BLaER1 (cell line): ENCODE measurements around the gene ALOX5.
A peak's percentile ranks its signal among the peaks of the same experiment; 100 is the strongest.

Experiments used
- H3K27ac ChIP-seq: shearing (Covaris generic); formaldehyde crosslinking; 2 replicates; pipeline ENCODE4 v1.8.1; 2022
- H3K27me3 ChIP-seq: shearing (Covaris generic); formaldehyde crosslinking; 2 replicates; pipeline ENCODE4 v1.8.1; 2022
- H3K36me3 ChIP-seq: shearing (Covaris generic); formaldehyde crosslinking; 2 replicates; pipeline ENCODE4 v1.8.1; 2022
- H3K4me1 ChIP-seq: shearing (Covaris generic); formaldehyde crosslinking; 2 replicates; pipeline ENCODE4 v1.8.1; 2022
- H3K4me2 ChIP-seq: shearing (Covaris generic); formaldehyde crosslinking; 2 replicates; pipeline ENCODE4 v1.8.1; 2022
- H3K4me3 ChIP-seq: shearing (Covaris generic); formaldehyde crosslinking; 2 replicates; pipeline ENCODE4 v1.8.1; 2022
- H3K9ac ChIP-seq: shearing (Covaris generic); formaldehyde crosslinking; 2 replicates; pipeline ENCODE4 v1.8.1; 2022
- H3K9me3 ChIP-seq: shearing (Covaris generic); formaldehyde crosslinking; 2 replicates; pipeline ENCODE4 v1.8.1; 2022
- H4K20me1 ChIP-seq: shearing (Covaris generic); formaldehyde crosslinking; 2 replicates; pipeline ENCODE4 v1.8.1; 2022
- Cebpa-rat ChIP-seq: shearing (Covaris generic); IDR thresholded peaks from 2 replicates; pipeline ENCODE4 v1.8.1; 2022

ALOX5 gene

DNA sequence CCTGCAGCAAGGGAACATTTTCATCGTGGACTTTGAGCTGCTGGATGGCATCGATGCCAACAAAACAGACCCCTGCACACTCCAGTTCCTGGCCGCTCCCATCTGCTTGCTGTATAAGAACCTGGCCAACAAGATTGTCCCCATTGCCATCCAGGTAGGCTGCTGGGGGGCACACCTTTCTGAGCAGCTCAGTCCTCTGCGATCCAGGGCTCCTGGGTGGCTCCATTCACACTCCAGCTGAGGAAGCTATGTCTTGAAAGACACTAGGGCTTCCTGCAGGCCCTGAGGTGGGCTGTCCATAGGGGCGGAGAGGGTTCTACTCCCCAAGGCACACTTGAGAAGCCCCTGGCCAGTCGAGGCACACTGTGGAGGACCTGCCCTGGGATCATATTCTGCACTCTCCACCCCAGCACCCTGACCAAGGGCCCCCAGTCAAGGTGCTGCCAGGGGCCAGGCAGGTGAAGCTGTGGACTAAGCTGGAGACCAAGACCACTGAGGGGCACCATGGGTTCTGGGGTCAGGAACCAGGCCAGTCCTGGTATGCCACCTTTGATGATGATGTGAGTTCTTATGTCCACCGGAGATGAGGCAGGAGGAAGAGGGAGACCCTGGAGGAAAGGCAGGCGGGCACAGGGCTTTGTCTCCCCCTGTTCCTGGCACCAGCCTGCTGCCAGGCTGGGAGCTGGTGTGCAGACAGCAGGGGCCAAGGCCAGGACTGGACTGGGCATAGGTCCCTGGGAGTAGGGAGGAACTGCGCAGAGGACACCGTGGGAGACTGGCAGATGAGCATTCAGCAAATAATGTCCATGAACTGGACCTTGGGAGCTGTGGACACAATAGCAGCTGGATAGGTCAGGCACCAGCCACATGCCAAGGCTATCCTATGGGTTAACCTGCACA lies 54.8 kb downstream of the ALOX5 start:
- Histone ChIP-seq H3K4me3 (peak overlapping the region; percentile 63), H3K27me3 (no peaks in the 10 kb centered on the region), H3K27ac (peak overlapping the region; percentile 78), H3K9me3 (no peaks in the 10 kb centered on the region), H3K4me2 (peak overlapping the region; percentile 99), H3K4me1 (peaks cover 83% of the 10 kb centered on the region), H3K9ac (peak overlapping the region; percentile 75), H4K20me1 (no peaks in the 10 kb centered on the region), H3K36me3 (no peaks in the 10 kb centered on the region)
- TF ChIP-seq Cebpa-rat: no peak

DNA sequence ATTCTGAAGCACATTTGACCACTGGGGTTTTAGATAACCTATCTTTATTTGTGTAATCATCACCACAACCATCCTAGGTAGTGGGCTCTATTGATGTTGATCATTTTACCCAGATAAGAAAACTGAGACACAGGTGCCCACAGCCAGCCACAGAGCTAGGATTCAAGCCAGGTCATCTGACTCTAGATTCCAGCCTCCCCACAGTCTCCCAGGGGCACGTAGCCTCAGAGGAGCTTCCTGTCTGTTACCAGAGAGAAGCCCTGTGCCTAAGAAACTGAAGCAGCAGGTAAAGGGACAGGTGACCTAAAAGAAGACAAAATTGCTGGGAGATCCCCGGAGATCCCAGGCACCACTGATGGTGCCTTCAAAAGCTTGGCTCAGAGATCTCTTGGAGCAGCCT lies 55.8 kb downstream of the ALOX5 start:
- peak overlapping the region; percentile 63; the same call in 1 of the 2 replicates for H3K4me3 ChIP-seq
- no peaks in the 10 kb centered on the region for H3K27me3 ChIP-seq
- TF ChIP-seq Cebpa-rat: no peak
- H4K20me1 ChIP-seq: no peaks in the 10 kb centered on the region
- no peaks in the 10 kb centered on the region for H3K36me3 ChIP-seq
- peak overlapping the region; percentile 67 for H3K27ac ChIP-seq
- H3K9me3 ChIP-seq: no peaks in the 10 kb centered on the region
- H3K4me1 ChIP-seq: peaks cover 81% of the 10 kb centered on the region
- H3K9ac ChIP-seq: peak overlapping the region; percentile 75; the same call in 1 of the 2 replicates
- H3K4me2 ChIP-seq: peak overlapping the region; percentile 99

DNA sequence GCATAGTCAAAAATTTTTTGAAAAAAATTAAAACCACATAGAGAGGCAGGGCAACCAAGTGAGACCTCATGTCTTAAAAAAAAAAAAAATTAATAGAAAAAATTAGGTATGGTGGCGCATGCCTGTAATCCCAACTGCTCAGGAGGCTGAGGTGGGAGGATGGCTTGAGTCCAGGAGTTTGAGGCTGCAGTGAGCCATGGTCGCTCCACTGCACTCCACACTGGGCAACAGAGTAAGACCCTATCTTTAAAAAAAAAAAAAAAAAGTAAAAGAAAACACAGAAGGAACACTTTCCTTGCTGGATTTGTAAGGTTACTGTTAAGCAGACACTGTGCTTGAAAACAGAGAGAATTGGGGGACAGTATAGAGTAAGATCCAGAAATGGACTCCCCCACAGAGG lies 58.1 kb downstream of the ALOX5 start:
- Histone ChIP-seq H3K4me2 (no peak overlapping the region), H4K20me1 (no peaks in the 10 kb centered on the region), H3K9me3 (peaks cover 12% of the 10 kb centered on the region), H3K27ac (no peak overlapping the region), H3K36me3 (no peaks in the 10 kb centered on the region), H3K9ac (no peak overlapping the region), H3K27me3 (no peaks in the 10 kb centered on the region), H3K4me1 (peaks cover 62% of the 10 kb centered on the region), H3K4me3 (no peak overlapping the region)
- no peak for TF ChIP-seq Cebpa-rat

DNA sequence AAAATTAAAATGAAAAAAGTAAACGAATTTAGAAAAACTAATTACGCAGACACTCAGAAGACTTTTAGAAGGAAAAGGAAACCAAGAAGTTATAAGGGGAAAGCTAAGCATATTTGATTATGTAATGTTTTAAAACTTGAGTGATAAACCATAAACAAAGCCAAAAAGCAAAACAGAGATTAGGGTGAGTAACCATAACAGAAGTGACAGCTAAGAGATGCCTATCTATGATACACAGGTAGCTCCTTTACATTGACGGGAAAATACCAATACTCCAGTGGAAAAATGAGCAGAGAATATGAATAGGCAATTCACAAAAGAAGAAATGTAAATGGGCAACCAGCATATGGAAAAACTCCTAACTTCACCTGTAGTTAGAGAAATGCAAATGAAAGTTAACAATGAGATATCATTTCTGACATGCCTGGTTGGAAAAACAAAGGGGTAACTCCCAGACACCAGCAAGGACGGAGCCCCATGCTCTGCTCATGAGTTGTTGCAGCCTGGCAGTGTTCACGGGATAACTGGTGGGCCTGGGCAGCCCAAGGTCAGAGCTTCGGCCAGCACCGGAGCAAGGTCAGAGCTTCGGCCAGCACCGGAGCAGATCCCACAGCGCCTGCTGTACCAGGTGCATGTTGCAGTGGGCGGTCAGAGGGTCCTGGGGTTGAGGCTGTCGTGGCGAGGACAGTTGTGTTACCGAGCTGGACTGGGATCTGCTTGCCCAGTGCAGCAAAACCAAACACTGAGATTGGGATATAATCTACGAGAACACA lies 58.9 kb downstream of the ALOX5 start:
- peaks cover 62% of the 10 kb centered on the region for H3K4me1 ChIP-seq
- H3K9ac ChIP-seq: no peak overlapping the region
- peak overlapping the region; percentile 7 for H3K4me2 ChIP-seq
- H3K9me3 ChIP-seq: peaks cover 12% of the 10 kb centered on the region
- H3K4me3 ChIP-seq: no peak overlapping the region
- no peaks in the 10 kb centered on the region for H3K27me3 ChIP-seq
- H3K36me3 ChIP-seq: no peaks in the 10 kb centered on the region
- no peak for TF ChIP-seq Cebpa-rat
- H4K20me1 ChIP-seq: no peaks in the 10 kb centered on the region
- no peak overlapping the region for H3K27ac ChIP-seq

DNA sequence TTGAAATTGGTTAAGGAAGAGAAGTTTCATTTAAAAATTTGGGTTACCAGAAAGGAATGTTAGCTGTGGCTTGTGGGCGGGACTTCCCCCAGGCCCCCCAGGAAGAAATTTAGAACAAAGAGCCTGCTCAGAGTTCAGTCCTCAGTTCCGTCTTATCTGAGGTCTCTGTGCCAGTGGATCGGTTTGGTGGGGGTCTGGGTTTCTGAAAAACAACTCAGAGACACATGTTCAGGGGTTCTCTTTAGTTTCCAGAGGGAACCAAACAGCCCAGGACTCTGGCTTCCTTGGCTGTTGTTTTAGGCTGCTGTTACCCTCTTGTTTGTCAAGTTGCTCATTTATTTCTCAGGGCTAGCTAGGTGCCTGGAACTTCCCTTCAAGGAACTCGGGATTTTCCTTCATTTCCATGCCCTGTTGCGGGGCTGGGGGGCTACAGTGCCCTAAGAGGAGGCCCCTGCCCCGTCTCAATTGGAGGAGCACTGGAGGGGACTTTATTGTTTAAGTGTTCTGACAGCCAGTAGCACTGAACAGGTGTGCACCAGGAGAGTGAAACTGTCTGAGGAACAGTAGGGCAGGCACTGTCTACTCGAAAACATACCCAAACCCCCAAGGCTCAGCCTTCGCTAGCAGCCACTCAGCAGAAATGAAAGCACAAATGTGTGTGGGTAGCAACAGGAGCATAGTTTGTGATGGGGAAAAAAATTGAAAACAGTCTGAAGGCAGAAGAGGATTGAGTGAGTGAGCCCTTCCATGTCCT lies 59.9 kb downstream of the ALOX5 start:
- H3K36me3 ChIP-seq: no peaks in the 10 kb centered on the region
- peaks cover 12% of the 10 kb centered on the region for H3K9me3 ChIP-seq
- no peak overlapping the region for H3K9ac ChIP-seq
- no peaks in the 10 kb centered on the region for H4K20me1 ChIP-seq
- H3K27ac ChIP-seq: peak overlapping the region; percentile 49
- no peaks in the 10 kb centered on the region for H3K27me3 ChIP-seq
- H3K4me1 ChIP-seq: peaks cover 64% of the 10 kb centered on the region
- H3K4me2 ChIP-seq: peak overlapping the region; percentile 7
- TF ChIP-seq Cebpa-rat: no peak
- no peak overlapping the region for H3K4me3 ChIP-seq

DNA sequence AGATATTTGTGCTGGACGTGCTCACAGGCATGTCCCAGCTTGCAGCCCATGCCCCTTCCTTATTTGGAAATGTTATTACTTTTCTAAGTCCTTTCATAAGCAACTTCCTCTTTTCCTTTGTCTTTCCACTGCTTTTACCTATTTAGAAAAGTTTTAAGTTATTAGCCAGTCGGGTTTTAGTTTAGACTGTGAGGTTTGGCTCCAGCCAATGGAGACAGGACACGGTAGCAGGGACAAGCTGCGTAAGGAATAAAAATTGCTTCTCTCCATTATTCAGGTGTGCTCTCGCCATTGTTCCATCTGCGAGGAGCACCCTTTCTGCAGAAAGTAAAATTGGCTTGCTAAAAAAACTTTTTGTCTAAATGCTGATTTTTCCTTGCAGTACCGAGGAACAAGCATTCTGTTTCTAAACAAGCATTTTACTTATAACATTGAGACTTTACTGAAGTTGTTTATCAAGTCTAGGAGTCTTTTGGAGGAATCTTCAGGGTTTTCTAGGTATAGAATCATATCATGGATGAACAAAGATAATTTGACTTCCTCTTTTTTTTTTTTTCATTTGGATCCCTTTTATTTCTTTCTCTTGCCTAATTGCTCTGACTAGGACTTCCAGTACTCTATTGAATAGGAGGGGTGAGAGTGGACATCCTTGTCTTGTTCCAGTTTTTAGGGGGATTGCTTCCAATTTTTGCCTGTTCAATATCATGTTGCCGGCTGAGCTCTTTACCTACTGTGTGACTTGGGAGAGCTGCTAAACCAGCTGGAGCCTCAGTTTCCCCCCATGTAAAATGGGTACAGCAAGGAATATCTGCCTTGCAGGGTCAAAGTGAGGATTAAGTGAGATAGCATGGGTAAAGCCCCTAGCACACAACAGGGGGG lies 63.8 kb downstream of the ALOX5 start:
- no peak for TF ChIP-seq Cebpa-rat
- Histone ChIP-seq H3K4me3 (no peak overlapping the region), H4K20me1 (no peaks in the 10 kb centered on the region), H3K4me2 (peak overlapping the region; percentile 28; the same call in 1 of the 2 replicates), H3K27ac (no peak overlapping the region), H3K4me1 (peaks cover 65% of the 10 kb centered on the region), H3K9me3 (peaks cover 12% of the 10 kb centered on the region), H3K27me3 (no peaks in the 10 kb centered on the region), H3K9ac (no peak overlapping the region), H3K36me3 (peaks cover 6% of the 10 kb centered on the region; the same call in 1 of the 2 replicates)

DNA sequence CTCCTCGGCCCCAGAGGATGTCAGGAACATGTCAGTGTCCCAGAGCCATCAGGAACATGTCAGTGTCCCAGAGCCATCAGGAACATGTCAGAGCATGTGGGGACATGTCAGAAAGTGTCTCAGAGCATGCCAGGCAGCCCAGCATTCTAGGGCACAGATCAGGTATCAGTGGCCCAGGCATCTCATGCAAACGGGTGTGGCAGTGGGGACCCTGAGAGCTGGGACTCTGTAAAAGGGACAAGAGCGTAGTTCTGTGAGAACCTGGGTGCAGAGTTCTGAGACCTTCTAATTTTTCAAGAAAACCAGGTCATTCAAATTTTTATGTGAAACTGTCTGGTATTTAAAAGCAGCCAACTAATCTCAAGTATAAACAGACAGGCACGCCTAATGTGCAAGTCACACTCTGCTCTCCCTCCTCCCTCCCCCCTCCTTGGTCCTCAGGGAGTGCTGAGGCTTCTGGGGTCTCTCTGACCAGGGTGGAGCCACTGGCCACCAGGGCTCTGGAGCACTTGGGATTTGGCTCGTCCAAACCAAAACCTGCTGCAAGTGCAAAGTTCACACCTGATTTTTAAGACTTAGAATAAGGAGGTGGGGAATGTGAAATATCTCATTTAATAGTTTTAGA lies 64.6 kb downstream of the ALOX5 start:
- H3K36me3 ChIP-seq: peaks cover 6% of the 10 kb centered on the region; the same call in 1 of the 2 replicates
- H3K4me3 ChIP-seq: no peak overlapping the region
- peak overlapping the region; percentile 28; the same call in 1 of the 2 replicates for H3K4me2 ChIP-seq
- H3K9ac ChIP-seq: no peak overlapping the region
- H3K9me3 ChIP-seq: peaks cover 12% of the 10 kb centered on the region
- H3K27me3 ChIP-seq: no peaks in the 10 kb centered on the region
- peak overlapping the region; percentile 53; the same call in 1 of the 2 replicates for H3K27ac ChIP-seq
- peaks cover 57% of the 10 kb centered on the region for H3K4me1 ChIP-seq
- no peak for TF ChIP-seq Cebpa-rat
- H4K20me1 ChIP-seq: no peaks in the 10 kb centered on the region

DNA sequence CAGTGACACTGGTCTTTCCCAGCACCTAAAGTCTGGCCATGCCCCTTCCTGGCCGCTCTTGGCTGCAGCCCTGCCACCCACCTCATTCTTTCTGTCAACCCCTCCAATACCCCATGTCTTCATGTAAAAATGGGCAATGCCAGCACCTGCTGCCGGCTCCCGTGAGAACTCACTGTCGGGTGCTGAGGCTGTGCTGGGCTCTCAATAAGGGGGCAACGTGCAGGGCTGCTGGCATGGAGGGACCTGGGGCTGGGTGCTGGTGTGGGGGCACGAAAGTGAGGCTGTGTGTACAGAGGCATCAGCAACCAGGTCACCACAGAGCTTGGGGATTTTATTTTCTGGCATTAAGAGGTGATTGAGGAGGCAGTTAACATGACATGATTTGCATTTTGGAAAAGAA lies 65.3 kb downstream of the ALOX5 start:
- Histone ChIP-seq H3K4me1 (peaks cover 49% of the 10 kb centered on the region), H3K36me3 (peaks cover 6% of the 10 kb centered on the region; the same call in 1 of the 2 replicates), H3K4me3 (no peak overlapping the region), H3K9me3 (peaks cover 12% of the 10 kb centered on the region), H4K20me1 (no peaks in the 10 kb centered on the region), H3K27ac (peak overlapping the region; percentile 45; the same call in 1 of the 2 replicates), H3K27me3 (no peaks in the 10 kb centered on the region), H3K4me2 (peak overlapping the region; percentile 24; the same call in 1 of the 2 replicates), H3K9ac (0 out of 2 replicates have a peak overlapping the region, but pooled peaks have one; percentile 12)
- no peak for TF ChIP-seq Cebpa-rat
